Peyer's patch (tissue), 4 donors: ENCODE results near the gene PDAP1.

Source experiments
- CTCF ChIP-seq, 6 experiments: fragments of 450-650 bp in 4 of 6; fragments of 200-600 bp in 2 of 6; sonication (generic) in 1 of 6; IDR thresholded peaks; one replicate each; pipeline ENCODE4 v1.5.1; 2017 to 2019; ENCODE audit warnings: antibody characterized with exemption in 6 of 6, mild to moderate bottlenecking in 3 of 6, moderate library complexity in 1 of 6
- POLR2A ChIP-seq, 2 donors: fragments of 450-650 bp; IDR thresholded peaks; one replicate each; pipeline ENCODE4 v1.5.1; 2017; ENCODE audit warnings: antibody characterized with exemption in 2 of 2, mild to moderate bottlenecking in 2 of 2, moderate library complexity in 2 of 2

GRCh38 chr7:99424932-99425730 is 16.7 kb upstream of the PDAP1 start:
- TF ChIP-seq CTCF (IDR thresholded peaks at IDR 0.05) (no peak), POLR2A (IDR thresholded peaks at IDR 0.05) (no peak)
